Measurements from ENCODE around the gene CDC42BPB.

The CDC42BPB gene

DNA sequence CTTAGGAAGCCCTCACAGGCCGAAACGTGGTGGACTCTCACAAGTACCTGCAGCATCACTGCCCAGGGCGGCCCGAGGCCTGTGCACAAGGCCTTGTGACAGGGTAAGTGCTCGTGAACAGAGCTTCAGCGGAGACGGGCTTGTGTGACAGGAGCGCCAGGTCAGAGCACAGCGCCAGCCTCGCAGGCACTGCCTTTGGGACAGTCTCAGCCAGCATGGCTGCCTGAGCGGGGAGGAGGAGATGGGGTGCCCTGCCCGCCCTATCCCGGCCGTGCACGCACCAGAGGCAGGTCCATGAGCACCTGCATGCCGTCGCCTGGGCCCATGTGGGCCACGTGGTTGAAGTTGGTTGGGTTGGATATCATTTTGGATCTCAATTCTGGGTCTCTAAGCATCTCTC lies 118.0 kb downstream of the CDC42BPB start:
- no peak overlapping the region for H3K4me3 ChIP-seq (ENCODE audit: low read depth, low read length)
- DNase-seq (ENCODE audit: low read depth): no peak
- TF ChIP-seq POLR2A (IDR thresholded peaks at IDR 0.05; ENCODE audit: extremely low read depth, insufficient read length): no peak

DNA sequence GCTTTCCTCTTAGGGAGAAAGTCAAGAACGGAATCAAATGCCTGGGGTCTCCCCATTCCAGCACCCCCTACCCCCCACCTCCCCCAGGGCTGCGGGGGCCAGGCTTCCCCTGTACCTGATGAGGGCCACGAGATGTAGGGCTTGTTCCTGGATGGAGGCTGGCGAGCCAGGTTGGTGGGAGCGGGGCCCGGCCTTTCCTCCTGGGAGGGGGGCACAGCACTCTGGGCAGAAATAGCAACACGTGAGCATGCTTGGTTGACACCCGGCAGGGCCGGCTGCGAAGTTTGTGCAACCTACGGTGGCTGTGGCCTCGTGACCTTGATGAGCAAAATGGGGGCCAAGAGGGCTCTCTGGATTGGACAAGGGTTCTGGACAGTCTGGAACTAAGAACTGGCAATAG lies 119.2 kb downstream of the CDC42BPB start:
- no peak for DNase-seq (ENCODE audit: low read depth)
- no peak overlapping the region for H3K4me3 ChIP-seq (ENCODE audit: low read depth, low read length)
- TF ChIP-seq, protein P1, sequence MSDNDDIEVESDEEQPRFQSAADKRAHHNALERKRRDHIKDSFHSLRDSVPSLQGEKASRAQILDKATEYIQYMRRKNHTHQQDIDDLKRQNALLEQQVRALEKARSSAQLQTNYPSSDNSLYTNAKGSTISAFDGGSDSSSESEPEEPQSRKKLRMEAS (IDR thresholded peaks at IDR 0.05; ENCODE audit: low read depth, low read length): no peak
- TF ChIP-seq, protein P2, sequence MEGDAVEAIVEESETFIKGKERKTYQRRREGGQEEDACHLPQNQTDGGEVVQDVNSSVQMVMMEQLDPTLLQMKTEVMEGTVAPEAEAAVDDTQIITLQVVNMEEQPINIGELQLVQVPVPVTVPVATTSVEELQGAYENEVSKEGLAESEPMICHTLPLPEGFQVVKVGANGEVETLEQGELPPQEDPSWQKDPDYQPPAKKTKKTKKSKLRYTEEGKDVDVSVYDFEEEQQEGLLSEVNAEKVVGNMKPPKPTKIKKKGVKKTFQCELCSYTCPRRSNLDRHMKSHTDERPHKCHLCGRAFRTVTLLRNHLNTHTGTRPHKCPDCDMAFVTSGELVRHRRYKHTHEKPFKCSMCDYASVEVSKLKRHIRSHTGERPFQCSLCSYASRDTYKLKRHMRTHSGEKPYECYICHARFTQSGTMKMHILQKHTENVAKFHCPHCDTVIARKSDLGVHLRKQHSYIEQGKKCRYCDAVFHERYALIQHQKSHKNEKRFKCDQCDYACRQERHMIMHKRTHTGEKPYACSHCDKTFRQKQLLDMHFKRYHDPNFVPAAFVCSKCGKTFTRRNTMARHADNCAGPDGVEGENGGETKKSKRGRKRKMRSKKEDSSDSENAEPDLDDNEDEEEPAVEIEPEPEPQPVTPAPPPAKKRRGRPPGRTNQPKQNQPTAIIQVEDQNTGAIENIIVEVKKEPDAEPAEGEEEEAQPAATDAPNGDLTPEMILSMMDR (IDR thresholded peaks at IDR 0.05; ENCODE audit: low read depth, low read length): no peak
- TF ChIP-seq MYC (IDR thresholded peaks at IDR 0.05; ENCODE audit: low read depth, low read length): no peak
- TF ChIP-seq POLR2A (IDR thresholded peaks at IDR 0.05; ENCODE audit: extremely low read depth, insufficient read length): no peak

DNA sequence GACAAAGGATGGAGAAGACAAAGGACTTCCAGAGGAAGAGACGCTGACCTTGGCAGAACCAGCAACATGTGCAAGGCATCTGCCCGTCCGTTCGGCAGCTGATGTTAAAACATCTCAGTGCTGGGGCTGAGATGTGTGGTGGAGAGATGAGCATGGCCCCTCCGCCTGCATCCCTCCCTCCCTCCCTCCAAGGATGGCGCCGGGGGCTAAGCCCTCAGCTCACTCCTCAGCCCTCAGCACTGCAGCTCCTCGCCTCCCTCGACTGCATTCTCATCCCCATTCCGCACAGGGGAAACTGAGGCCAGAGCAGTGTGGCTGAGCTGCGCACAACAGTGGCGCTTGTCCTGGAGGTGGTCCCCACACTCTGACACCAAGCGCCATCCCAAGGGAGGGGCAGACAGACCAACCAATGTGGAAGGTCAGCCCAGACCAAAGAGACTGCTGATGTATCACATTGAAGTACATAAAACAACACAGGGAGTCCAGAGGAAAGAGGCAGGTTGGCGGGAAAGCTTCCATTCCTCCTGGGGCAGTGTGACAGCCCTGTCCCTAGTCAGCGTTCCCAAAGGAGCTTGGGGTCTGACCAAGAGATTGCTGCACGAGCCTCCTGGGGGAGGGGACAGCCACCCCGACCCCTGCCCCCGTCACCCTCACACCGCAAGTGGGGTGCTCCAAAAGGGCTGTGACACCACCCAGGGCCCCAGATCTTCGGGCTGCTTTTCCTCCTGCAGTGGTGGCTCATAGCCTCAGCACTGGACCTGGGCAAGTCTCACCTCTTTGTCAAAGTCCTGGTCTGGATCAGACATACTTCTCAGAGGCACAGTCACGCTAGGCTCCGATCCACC lies 119.8 kb downstream of the CDC42BPB start:
- TF ChIP-seq POLR2A (IDR thresholded peaks at IDR 0.05; ENCODE audit: extremely low read depth, insufficient read length) (no peak), MYC (IDR thresholded peaks at IDR 0.05; ENCODE audit: low read depth, low read length) (no peak)
- TF ChIP-seq, protein P1 (IDR thresholded peaks at IDR 0.05; ENCODE audit: low read depth, low read length): no peak
- H3K4me3 ChIP-seq (ENCODE audit: low read depth, low read length): no peak overlapping the region
- no peak for DNase-seq (ENCODE audit: low read depth)

DNA sequence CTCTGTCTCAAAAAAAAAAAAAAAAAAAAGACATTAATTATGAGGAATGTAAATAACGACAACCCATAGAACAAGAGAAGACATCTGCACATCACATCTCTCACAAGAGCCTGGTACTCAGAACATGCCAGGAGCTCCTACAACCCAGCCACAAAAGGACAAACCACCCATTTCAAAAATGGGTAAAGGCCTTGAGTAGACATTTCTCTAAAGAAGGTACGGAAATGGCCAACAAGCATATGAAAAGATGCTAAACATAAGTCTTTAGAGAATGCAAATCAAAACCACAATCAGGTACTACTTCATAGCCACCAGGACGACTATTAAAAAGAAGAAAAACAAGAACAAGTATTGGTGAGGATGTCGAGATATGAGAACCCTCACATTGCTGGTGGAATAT lies 121.6 kb downstream of the CDC42BPB start:
- DNase-seq (ENCODE audit: low read depth): no peak
- no peak overlapping the region for H3K4me3 ChIP-seq (ENCODE audit: low read depth, low read length)
- TF ChIP-seq POLR2A (IDR thresholded peaks at IDR 0.05; ENCODE audit: extremely low read depth, insufficient read length): no peak
- TF ChIP-seq MYC (IDR thresholded peaks at IDR 0.05; ENCODE audit: low read depth, low read length): no peak
- TF ChIP-seq, protein P1 (IDR thresholded peaks at IDR 0.05; ENCODE audit: low read depth, low read length): no peak
- TF ChIP-seq, protein P2 (IDR thresholded peaks at IDR 0.05; ENCODE audit: low read depth, low read length): no peak

DNA sequence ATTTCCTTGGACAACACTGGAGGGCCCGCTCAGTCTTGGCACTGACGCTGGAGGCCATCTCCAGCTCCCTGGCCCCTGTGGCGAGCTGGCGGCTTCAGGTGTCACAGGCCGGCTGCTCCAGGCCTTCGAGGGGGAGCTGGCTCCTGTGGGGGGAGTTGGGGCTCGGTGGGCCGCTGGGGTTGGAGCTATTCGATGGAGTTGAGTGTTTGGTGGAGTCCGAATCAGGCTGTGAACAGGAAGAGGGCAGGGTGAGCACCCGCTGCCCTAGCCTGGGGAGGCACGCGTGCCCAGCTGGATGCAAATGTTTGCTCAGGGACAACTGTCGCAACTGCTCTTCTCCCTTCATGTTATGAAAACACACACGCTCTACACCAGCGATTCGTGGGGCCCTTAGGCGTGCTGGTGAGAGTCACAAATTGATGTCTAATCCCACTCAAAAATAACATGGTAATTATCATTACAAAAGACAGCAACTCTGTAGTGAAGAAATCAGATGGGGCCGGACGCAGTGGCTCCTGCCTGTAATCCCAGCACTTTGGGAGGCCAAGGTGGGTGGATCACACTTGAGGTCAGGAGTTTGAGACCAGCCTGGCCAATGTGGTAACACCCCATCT lies 123.6 kb downstream of the CDC42BPB start:
- TF ChIP-seq, protein P2 (IDR thresholded peaks at IDR 0.05; ENCODE audit: low read depth, low read length): no peak
- TF ChIP-seq, protein P1 (IDR thresholded peaks at IDR 0.05; ENCODE audit: low read depth, low read length): no peak
- TF ChIP-seq MYC (IDR thresholded peaks at IDR 0.05; ENCODE audit: low read depth, low read length): no peak
- TF ChIP-seq POLR2A (IDR thresholded peaks at IDR 0.05; ENCODE audit: extremely low read depth, insufficient read length): no peak
- no peak overlapping the region for H3K4me3 ChIP-seq (ENCODE audit: low read depth, low read length)
- no peak for DNase-seq (ENCODE audit: low read depth)

DNA sequence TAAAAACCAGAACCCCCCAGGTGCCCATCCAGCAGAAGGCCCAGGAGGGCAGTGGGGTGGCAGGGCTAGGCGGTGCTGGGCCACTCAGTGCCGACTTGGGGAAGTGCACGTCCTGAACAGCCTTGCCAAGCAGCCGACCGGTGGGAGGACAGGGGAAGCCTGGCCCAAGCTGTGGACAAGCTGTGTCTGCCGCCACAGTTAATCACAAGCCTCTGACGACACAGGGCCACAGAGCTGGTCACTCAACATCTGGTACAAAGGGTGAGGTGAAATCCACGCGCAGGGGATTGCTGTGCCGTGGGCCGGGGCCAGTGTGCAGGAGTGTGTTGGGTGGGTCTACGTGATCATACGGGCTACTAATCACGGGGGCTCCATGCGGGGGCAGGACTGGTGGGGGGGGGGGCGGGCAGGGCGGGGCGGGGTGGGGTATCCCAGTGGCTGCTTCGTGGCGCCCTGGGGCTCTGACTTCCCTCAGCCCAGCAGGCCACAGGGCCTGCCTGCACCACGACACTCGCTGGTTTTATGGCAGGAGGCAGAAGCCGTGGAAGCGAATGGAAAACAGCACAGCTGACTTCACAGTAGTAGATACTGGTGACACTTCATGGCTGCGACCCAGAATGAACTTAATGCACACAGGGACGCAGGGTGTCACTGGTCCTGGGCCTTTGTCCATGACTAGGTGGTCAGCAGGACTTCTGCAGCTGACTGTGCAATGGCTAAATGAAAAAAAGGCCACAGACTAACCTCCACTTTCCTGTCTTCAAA lies 124.7 kb downstream of the CDC42BPB start:
- no peak for TF ChIP-seq POLR2A (IDR thresholded peaks at IDR 0.05; ENCODE audit: extremely low read depth, insufficient read length)
- no peak overlapping the region for H3K4me3 ChIP-seq (ENCODE audit: low read depth, low read length)
- no peak for DNase-seq (ENCODE audit: low read depth)
